Small intestine (tissue), 7 donors: ENCODE results near the gene HEMGN. TPM values are rescaled to one million over a fixed set of nuclear protein-coding genes. Genes with fewer than 3 reads are reported as not detected.
"Not testable (repeated sequence)": the region's sequence is repeated elsewhere in the genome, so short reads cannot be mapped to it uniquely, and the experiment has no call there.

Source experiments
- DNase-seq, 2 donors: peaks; one replicate each; pipeline versions ENCODE4 v3.0.0 to v3.0.0-alpha.2; 2013
- FAIRE-seq: peaks from 2 replicates; lab custom pipeline; 2012; peaks lifted over from hg19 to GRCh38; lab: Jason Lieb, UNC
- H3K27ac ChIP-seq, 3 donors: one replicate each; pipeline ENCODE4 v1.5.1; 2013; ENCODE audit warnings: low read length in 2 of 3, mild to moderate bottlenecking in 2 of 3, control low read depth in 1 of 3, inconsistent platforms in 1 of 3, low read depth in 1 of 3, moderate library complexity in 1 of 3
- H3K27me3 ChIP-seq, 3 donors: one replicate each; pipeline ENCODE4 v1.6.1; 2013; ENCODE audit warnings: low read length in 3 of 3, inconsistent platforms in 1 of 3; ENCODE audit not compliant: control insufficient read depth in 3 of 3, insufficient read depth in 3 of 3
- H3K36me3 ChIP-seq, 3 donors: one replicate each; pipeline ENCODE4 v1.6.1; 2013; ENCODE audit warnings: low read length in 3 of 3, inconsistent platforms in 1 of 3, low read depth in 1 of 3, mild to moderate bottlenecking in 1 of 3, moderate library complexity in 1 of 3; ENCODE audit not compliant: control insufficient read depth in 3 of 3, insufficient read depth in 2 of 3
- H3K4me1 ChIP-seq, 3 donors: one replicate each; pipeline ENCODE4 v1.6.1; 2013; ENCODE audit warnings: low read length in 2 of 3, inconsistent platforms in 1 of 3, low read depth in 1 of 3, mild to moderate bottlenecking in 1 of 3, moderate library complexity in 1 of 3; ENCODE audit not compliant: control insufficient read depth in 3 of 3, insufficient read depth in 2 of 3
- H3K4me3 ChIP-seq, 3 donors: one replicate each; pipeline ENCODE4 v1.5.1; 2013; ENCODE audit warnings: low read length in 3 of 3, control low read depth in 1 of 3, inconsistent platforms in 1 of 3, low read depth in 1 of 3, mild to moderate bottlenecking in 1 of 3, moderate library complexity in 1 of 3
- H3K9me3 ChIP-seq, 2 donors: one replicate each; pipeline ENCODE4 v1.6.1; 2013; ENCODE audit warnings: low read depth in 1 of 2, low read length in 1 of 2; ENCODE audit not compliant: control insufficient read depth in 2 of 2, insufficient read depth in 1 of 2
- WGBS, 3 donors: extraction: QIAGEN DNeasy Blood & Tissue Kit; methylation state at CpG; one replicate each; pipeline ENCODE4 v1.1.7; 2013; 5-methylcytosine and 5-hydroxymethylcytosine counted together
- polyA plus RNA-seq, 4 donors: library from polyadenylated mRNA; stranded (reverse) in 3 of 4; unstranded in 1 of 4; fragments of 200-250 nt in 3 of 4; fragments of 120-200 nt in 1 of 4; gene quantifications; one replicate each; pipeline versions ENCODE4 v1.2.1 to v1.2.3, GENCODE V29; 2013
- donor health status: healthy with polysubstance abuse.
- donor health status: control.
- donor health status: control.
- donor health status: Bipolar disorder and iron deficiency.
- donor health status: healthy.

The HEMGN gene
- polyA plus RNA-seq, 4 donors: 0.03 to 0.74 TPM; not detected in 2

DNA sequence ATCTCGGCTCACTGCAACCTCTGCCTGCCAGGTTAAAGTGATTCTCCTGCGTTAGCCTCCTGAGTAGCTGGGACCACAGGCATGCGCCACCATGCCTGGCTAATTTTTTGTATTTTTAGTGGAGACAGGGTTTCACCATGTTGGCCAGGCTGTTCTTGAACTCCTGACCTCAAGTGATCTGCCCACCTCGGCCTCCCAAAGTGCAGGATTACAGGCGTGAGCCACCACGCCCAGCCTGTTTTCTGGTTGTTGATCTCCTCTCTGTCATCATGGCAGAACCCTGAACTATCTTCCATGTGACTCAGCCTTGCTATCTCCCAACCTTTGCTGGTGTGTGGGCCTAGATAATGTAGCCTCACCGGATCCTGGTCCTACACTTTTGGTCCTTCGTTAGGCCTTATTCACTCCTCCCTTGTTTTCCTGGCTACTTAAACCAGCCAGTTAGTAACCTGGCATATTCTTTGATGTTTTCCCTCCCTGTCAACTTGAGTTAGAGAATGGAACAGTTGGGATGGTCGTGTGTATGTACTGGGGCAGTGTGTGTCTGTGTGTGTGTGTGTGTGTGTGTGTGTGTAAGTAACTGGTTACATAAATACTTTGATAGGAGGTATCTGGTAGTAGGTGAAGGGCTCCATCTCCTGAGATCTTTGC lies 22.8 kb upstream of the HEMGN start:
- not testable (repeated sequence) for H3K27me3 ChIP-seq, H3K4me1 ChIP-seq
- WGBS, 3 donors: 75 to 82% (median 76%) methylated on average over 9 of the region's 9 CpGs

DNA sequence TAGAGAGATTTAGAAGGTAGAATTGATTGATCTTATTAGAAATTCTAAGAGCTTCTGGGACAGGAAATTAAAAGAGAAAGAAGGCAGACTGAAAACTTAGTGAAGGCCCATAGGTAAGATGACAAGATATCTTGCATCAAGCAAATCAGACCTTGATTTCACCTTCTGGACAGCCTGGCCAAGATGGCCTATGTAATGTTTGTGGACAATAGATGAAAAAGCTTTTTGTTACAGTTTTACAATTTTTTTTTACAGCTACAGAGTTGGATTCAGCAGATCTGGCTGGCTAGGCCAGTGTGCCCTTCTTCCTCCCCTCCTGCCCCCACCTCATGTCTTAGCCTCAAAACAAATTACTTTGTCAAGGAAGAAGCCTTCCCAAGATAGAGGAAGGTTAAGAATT lies 21.6 kb upstream of the HEMGN start:
- Histone ChIP-seq H3K27me3 (no peaks in the 10 kb centered on the region), H3K4me3 (no peak overlapping the region), H3K9me3 (no peaks in the 10 kb centered on the region), H3K4me1 (no peaks in the 10 kb centered on the region), H3K27ac (no peak overlapping the region), H3K36me3 (no peaks in the 10 kb centered on the region)
- no peak for DNase-seq
- no peak for FAIRE-seq

More for the DNA sequence above, 22.8 kb upstream of the HEMGN start:
- not testable (repeated sequence) for H3K9me3 ChIP-seq, DNase-seq, FAIRE-seq, H3K36me3 ChIP-seq, H3K4me3 ChIP-seq, H3K27ac ChIP-seq

DNA sequence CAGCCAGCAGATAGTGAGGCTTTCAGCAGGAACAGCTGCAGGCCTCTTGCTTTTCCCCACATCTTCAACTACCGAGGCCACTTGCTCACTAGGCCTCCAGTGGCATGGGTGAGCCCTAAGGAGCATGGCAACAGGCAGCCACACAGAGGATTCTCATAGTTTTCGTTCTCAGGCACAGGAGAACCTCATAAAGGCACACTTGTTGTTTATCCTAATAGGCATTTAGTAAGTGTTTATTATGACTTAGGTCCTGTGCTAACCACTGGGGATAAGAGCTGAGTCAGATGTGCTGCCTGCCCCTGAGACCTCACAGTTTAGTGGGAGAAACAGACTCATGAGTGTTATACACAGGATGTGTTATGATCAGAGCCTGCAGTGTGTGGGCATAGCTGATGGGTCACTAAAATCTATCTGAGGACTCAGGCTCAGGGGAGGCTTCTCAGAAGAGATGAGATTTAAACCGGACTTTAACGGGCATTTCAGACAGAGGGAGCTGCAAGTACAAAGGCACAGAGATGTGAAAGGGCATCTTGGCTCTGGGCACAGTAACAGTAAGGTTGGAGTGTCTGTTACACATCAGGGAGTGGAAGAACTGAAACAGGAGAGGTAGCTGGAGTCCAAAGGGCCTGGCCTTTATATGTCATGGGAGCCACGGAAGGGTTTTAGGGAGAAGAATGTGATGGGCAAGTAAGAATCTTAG lies 21.0 kb upstream of the HEMGN start:
- 72 to 79% (median 75%) methylated on average over 5 of the region's 5 CpGs for WGBS, 3 donors
- Histone ChIP-seq H3K36me3 (no peaks in the 10 kb centered on the region), H3K27me3 (no peaks in the 10 kb centered on the region), H3K27ac (no peak overlapping the region), H3K4me1 (no peaks in the 10 kb centered on the region), H3K9me3 (no peaks in the 10 kb centered on the region), H3K4me3 (no peak overlapping the region)
- DNase-seq (no peak), FAIRE-seq (no peak)

DNA sequence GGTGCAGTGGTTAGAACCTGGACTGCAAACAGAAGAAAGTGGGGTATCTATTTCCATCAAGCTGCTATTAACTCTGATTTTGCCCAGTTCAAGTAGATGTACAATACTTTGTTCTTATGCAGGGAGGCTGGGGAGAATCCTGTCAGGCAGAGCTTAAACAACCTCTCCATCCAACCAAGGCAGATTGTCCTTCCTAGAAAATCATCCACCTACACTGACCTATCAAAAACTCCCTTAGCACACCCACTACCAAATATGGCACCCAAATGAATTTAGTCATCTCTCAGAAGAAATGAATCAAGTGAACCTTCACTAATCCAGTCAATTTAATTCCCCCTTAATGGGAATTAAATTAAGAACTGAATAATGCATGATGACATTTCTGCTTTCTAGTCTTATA lies 18.4 kb upstream of the HEMGN start:
- no peak for FAIRE-seq
- Histone ChIP-seq H3K36me3 (no peaks in the 10 kb centered on the region), H3K4me3 (no peak overlapping the region), H3K9me3 (no peaks in the 10 kb centered on the region), H3K27ac (no peak overlapping the region), H3K4me1 (no peaks in the 10 kb centered on the region), H3K27me3 (no peaks in the 10 kb centered on the region)
- no peak for DNase-seq

DNA sequence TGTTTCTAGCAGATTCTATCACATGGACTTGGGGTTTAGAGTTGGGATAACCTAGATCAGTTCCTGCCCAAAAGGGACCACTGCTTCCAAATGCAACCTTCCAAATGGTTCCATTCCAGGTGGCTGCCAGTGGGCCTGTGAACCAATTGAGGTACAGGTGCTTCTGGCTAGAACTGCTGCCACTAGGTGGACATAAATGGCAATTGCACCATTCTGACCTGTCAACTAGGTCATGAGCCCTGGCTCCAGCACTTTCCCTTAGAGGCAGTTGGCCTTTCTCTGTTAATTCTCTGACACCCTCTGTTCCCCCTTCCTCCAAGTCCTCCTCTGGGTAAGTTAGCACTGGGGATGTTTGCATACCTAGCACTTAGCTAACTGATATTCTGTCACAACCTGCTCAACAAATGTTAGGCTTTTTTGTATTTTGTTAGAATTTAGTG lies 16.6 kb upstream of the HEMGN start:
- DNase-seq: peak; percentile 54 to 67
- Histone ChIP-seq H3K36me3 (no peaks in the 10 kb centered on the region), H3K9me3 (peaks cover 0 to 6% of the 10 kb centered on the region in 2 donors), H3K4me1 (no peaks in the 10 kb centered on the region), H3K27ac (no peak overlapping the region), H3K27me3 (peaks cover 0 to 5% (median 2%) of the 10 kb centered on the region in 3 donors), H3K4me3 (no peak overlapping the region)
- no peak for FAIRE-seq

DNA sequence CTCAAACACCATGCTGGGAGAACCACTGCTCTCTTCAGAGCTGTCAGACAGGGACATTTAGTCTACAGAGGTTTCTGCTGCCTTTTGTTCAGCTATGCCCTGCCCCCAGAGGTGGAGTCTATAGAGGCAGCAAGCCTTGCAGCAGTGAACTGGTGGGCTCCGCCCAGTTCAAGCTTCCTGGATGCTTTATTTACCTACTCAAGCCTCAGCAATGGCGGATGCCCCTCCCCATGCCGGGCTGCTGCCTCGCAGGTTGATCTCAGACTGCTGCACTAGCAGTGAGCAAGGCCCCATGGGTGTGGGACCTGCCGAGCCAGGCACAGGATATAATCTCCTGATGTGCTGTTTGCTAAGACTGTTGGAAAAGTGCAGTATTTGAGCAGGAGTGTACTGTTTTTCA lies 12.9 kb upstream of the HEMGN start:
- not testable (repeated sequence) for DNase-seq, H3K9me3 ChIP-seq, H3K27me3 ChIP-seq, H3K36me3 ChIP-seq, H3K27ac ChIP-seq, H3K4me1 ChIP-seq, FAIRE-seq, H3K4me3 ChIP-seq
- 77 to 88% (median 79%) methylated on average over 5 of the region's 5 CpGs for WGBS, 3 donors

DNA sequence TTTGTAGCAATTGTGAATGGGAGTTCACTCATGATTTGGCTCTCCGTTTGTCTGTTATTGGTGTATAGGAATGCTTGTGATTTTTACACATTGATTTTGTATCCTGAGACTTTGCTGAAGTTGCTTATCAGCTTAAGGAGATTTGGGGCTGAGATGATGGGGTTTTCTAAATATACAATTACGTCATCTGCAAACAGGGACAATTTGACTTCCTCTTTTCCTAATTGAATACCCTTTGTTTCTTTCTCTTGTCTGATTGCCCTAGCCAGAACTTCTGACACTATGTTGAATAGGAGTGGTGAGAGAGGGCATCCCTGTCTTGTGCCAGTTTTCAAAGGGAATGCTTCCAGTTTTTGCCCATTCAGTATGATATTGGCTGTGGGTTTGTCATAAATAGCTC lies 9.1 kb upstream of the HEMGN start:
- DNase-seq: not testable (repeated sequence)

DNA sequence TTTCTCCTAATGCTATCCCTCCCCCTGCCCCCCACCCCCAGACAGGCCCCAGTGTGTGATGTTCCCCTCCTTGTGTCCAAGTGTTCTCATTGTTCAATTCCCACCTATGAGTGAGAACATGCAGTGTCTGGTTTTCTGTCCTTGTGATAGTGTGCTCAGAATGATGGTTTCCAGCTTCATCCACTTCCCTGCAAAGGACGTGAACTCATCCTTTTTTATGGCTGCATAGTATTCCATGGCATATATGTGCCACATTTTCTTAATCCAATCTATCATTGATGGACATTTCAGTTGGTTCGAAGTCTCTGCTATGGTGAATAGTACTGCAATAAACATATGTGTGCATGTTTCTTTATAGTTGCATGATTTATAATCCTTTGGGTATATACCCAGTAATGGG lies 7.5 kb upstream of the HEMGN start:
- H3K4me1 ChIP-seq, DNase-seq, H3K27me3 ChIP-seq, H3K4me3 ChIP-seq, FAIRE-seq, H3K36me3 ChIP-seq, H3K27ac ChIP-seq, H3K9me3 ChIP-seq: not testable (repeated sequence)
- 83 to 87% (median 84%) methylated on average over 2 of the region's 2 CpGs for WGBS, 3 donors

More for the DNA sequence above, 9.1 kb upstream of the HEMGN start:
- 34 to 62% (median 36%) methylated on average over 1 to 2 of the region's 2 CpGs for WGBS, 3 donors
- not testable (repeated sequence) for FAIRE-seq, H3K27ac ChIP-seq, H3K27me3 ChIP-seq, H3K4me3 ChIP-seq, H3K36me3 ChIP-seq, H3K9me3 ChIP-seq, H3K4me1 ChIP-seq
